NCI-H1930 (cell line): Measurements from ENCODE around the gene CRIP3.

Source experiments
- DNase-seq, 2 experiments: peaks; one replicate each; lab custom pipeline; 2025; lab: John Stamatoyannopoulos, UW

Gene CRIP3

DNA sequence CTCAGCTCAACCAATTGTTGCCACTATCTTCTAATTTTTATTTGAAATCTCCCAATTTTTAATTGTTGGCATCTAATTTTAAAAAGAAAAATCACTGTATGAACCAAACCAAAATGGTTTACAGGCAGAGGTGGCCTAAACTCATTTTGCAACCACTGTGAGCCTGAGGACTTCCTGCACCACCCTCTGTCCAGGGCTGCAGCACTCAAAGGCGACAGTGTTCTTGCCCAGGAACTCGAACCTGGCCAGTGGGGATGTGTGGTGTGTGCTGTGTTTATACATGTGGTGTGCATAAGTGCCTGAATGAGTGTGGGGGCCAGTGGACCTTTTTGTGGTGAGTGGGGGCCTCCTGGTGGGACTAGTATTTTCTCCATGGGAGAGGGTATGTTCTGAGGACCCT, 34.9 kb downstream of the CRIP3 start:
- no peak for DNase-seq

DNA sequence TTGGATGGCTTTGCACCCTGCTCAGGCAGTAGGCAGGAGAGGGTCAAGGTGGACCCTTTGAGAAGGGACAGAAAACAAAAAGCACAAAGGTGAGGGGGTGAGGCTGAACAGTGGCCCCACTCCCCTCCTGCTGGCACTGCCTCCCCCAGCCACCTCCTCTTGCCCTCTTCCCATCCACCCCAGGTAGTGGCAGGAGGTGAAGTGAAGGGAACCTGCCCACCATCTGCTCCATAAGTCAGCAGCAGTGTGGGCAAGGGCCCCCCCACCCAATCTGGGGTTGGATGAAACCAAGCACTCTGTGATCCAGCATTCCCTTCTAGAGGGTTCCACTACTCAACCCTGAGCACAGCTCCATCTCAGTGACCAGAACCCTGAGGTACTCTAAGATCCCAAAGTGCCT, 36.7 kb downstream of the CRIP3 start:
- DNase-seq = no peak

DNA sequence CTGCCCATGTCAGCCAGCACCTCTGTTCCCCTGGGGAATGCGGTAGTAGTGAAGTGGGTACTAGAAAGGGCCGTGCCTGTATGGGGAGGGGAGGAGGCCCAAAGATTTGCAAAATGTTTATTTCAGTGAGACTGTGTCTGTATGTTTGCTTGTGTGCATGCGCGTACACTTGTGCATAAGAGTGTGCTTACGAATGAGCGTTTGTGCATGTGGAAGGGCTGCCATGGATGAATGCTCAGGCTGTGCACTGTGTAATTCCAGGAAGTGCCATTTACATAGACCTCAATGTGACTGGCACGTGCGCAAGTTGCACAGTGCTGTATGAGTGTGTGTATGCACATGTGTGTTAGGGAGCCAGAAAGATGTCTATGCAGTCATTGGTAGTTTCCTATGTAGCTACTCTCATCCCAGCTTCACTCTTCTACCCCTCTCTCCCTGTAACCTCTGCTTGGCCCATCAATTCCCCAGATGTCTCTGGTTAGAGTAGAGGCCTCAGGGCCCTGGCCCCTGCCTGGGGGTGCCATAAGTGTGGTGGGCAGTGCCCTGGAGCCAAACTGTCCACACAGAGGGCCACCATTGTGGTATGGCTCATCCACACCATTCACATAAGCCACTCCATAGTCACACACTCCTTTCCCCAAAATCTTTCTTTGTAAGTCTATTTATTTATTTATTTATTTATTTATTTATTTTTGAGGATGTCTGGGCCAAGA, 37.4 kb downstream of the CRIP3 start:
- no peak for DNase-seq

DNA sequence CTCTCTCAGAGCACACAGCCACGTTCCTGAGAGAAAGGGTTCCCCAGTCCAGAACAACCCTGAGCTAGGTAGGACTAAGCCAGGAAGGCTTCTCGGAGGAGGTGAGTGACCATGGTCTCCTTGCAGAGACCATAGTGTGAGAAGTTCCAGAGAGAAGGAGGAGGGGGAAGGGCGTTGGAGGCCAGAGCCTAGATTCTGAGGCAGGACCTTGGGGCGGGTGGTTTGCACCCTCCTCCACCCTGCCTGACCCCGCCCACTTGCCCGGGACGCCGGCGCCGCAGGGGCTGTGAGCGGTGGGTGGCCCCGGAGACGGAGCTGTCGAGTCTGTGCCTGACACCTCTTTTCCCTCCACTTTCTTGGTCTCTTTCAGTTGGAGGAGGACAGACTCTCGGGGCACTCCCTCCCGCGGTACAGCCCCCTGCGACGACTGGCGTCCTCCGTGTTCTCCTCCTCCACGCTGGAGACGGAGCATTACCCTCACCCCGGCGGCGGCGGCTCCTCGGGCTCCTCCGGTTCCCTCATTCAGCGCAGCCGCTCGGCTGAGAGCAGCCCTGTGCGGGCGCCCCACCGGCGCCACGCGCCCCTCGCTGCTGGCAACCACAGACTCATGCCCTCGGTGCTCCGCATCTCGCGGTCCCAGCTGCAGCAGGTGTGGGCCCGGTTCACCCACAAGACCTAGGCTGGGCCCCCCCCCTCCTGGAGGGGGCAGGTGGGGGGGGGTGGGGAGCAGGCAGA, 39.2 kb downstream of the CRIP3 start:
- no peak for DNase-seq

DNA sequence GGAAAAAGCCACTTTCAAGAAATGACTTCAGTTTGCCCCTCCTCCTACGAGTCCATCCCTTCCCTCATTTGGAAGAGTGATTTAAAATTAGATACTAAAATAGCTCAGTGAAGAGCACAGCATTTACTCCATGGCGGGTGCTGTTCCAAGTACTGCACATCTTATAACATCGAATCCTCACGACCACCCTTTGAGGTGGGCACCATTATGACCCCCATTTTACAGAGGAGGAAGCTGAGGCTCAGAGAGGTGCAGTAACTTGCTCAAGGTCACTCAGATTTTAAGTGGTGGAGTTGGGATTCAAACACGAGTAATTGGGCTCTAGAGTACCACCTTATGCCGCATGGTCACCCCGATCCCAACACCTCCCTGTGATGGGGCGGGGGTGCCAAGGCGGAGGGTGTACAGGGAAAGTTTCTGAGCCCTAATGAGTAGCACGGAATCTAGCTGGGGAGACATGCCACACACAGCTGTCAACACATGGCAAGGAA, 39.8 kb downstream of the CRIP3 start:
- DNase-seq = no peak

DNA sequence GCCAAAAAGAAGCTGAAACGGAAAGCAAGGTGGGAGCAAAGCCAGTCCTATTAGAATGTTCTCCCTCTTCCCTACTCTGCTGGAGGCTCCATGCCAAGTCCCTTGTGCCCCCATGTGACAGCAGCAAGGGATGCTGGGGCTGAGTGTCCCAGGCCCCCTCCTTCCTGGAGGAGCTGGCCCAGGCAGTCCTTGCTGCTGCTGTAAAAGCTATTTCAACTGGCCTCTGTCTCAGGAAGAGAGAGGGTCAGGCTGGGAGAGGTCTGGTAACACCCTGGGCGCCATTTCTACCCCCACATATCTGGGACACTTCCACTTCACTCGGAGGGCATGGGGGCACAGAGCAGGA, 40.3 kb downstream of the CRIP3 start:
- DNase-seq = no peak

DNA sequence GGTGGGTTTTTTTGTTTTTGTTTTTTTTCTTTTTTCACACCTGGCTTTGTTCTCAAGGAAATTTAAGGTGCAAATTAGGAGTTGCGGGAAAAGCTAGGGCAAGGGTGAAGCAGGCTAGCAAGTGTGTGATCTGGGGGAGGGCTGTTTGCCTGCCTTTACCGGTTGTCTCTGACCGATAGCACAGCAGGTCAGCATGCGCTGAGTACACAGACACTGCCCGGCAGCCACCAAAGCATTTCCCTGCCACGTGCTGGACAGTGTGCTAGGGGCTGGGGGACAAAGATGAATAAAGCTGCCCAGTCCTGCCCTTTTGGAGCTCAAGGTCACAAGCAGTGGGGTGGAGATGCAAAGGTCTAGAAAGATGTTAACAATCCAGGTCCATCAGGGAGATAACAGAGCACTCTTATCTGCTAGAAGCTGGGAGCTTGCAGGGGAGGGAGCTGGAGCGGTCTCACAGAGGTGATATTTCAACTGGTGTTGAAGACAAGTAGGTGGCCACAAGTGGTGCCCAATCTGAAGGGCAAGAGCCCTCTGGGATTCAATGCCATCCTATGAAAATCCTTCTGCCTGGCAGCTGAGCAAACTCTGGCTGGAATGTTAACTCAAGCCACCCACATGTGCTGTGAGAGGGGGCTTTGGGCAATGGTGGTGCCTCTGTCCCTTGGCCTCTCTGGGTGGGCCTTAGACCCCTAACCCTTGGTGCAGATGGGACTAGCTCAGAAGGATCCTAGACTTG, 40.8 kb downstream of the CRIP3 start:
- DNase-seq = no peak

DNA sequence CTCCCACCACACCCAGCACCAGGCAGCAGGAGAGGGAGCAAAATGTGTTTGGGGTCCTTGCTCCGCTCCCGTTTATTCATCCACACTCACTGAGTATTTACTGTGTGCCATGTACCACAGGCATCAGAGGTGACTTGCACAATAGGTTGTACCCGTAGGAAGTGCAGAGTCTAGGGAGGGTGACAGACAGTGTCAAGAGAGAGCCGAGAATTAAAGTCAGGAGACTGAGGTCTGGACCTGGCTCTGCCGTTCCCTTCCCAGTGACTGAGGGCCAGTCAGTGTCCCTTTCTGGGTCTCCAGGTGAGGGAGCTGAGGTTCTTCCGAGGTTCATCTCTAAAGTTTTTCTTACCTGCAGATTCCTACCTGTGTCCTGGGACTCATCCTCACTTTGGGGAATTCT, 43.1 kb downstream of the CRIP3 start:
- DNase-seq = no peak

DNA sequence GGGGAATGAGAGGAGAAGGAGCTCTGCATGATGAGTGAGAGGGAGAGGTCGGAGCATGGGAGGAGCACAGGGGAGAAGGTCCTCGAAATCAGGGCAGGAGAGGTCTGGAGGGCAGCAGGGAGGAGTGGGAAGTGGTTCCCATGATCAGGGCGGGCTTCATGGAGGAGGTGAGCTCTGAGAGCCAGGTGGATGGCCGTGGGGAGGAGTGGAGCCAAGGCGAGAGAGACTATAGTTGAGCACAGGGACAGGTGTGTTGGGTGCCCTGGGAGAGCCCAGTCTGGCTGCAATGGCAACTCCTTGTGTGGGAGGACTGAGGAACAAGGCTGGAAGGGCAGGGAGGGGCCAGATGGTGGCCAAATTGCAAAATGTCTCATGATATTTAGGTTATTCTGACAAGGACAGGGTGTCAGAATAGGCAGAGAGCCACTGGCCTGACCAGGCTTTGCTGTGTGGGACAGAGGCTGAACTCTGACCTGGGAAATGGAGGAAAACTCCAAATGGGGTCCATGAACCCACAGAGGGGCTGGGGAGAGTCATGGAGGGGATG, 44.0 kb downstream of the CRIP3 start:
- DNase-seq = no peak

DNA sequence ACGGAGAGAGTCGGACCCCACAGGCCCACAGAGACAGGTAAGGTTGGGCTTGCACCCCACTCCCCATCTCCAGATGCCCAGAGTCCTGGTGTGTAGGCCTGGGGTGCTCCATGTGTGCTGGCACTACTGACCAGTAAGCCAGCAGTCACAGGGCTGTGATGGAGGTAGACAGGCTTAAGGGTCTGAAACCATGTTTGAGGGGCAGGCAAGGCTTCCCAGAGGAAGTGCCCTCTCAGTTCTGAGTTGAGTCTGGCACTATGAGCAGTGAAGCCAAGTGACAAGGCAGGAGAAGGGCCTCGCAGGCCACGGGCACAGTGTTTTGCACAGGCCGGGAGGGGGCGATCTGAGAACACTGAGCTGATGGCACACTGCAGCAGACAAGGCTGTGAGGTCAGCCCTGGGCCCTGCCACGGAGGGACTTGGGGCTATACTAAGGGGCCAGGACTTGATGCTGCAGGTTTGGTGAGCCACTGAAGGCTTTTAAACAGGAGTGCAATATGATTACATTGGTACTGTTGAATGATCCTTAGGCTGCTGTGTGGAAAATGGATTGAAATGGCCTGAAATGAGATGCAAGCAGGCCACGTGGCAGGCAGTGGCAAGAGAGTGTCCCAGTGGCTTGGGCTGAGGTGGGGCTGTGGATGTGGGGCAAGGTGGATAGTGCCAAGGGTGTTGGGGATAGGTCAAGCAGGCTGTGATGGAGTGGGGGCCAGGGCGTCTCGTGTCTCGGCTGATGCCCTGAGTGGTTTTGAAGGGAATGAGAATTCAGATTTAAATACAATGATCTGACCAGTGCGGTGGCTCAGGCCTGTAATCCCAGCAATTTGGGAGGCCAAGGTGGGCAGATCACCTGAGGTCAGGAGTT, 45.1 kb downstream of the CRIP3 start:
- no peak for DNase-seq

DNA sequence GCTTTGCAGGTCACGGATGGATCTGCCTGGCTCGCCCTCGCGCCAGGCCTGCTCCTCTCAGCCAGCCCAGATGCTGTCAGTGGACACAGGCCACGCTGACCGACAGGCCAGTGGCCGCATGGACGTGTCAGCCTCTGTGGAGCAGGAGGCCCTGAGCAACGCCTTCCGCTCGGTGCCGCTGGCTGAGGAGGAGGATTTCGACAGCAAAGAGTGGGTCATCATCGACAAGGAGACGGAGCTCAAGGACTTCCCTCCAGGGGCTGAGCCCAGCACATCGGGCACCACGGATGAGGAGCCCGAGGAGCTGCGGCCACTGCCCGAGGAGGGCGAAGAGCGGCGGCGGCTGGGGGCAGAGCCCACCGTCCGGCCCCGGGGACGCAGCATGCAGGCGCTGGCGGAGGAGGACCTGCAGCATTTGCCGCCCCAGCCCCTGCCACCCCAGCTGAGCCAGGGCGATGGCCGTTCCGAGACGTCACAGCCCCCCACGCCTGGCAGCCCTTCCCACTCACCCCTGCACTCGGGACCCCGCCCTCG, 45.8 kb downstream of the CRIP3 start:
- no peak for DNase-seq

DNA sequence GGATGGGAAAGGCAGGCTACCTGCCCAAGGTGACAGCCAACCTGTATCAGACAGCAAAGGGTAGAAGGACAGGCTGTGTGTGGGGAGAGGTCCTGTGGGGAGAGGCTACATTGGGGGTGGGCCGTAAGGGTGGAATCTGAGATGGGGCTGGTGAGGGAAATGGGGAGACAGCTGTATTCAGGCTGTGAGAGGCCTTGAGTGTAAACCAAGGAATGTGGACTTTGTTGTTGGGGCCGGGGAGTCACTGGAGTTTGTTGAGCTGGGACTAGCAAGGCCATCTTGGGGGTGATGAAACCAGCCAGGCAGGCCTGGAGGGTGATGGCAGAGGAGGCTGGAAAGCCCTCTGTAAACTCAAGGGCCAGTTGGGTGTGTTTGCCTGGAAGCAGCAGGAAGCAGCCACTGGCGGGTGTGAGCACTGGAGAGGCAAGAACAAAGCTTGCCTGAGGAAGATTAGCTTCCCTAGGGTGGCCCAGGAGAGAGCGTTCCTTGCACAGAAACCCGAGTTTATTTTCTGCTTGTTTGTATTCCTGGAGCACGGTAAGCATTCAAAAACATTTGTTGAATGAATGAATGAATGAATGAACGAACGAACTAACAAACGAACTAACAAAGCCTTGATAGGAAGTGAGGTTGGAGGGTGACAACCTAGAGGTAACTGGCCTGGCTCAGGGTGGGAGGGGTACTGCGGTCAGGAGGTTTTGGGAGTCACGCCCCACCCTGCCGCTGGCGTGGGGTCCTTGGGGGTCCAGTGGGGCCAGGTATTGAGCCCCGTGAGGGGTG, 46.4 kb downstream of the CRIP3 start:
- no peak for DNase-seq

DNA sequence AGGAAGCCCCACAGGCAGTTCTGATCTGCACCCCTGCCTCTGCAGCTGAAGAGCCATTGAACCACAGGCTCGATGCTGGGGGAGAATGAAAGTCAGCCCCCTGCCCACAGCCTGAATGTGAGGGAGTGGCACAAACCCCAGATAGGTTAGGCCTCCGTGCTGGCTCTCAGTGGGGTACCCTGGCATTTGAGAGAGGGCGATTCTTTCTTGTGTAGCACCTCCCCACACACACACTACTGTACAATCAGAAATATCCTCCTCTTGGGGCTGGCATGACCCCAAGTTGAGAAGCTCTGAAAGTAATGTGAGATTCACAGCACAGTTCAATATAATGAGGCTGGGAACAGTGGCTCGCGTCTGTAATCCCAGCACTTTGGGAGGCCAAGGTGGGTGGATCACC, 47.4 kb downstream of the CRIP3 start:
- no peak for DNase-seq

DNA sequence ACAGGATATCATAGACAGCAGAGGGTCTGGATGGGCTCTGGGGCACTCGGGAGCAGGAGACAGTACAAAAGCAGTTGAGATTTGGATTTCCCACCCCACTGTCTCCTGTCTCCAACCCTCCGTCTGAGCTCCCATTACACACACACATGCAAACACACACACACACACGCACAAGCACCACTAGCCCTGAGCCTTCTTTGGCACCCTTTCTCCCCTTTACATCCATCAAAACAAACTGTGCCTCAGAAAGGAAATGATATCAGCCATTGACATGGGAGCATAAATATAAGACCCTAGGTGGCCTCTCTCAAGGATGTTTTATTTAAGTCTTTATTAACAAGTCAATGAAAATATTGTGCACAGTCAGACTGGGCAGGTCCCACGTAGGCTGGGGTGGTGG, 47.8 kb downstream of the CRIP3 start:
- no peak for DNase-seq

DNA sequence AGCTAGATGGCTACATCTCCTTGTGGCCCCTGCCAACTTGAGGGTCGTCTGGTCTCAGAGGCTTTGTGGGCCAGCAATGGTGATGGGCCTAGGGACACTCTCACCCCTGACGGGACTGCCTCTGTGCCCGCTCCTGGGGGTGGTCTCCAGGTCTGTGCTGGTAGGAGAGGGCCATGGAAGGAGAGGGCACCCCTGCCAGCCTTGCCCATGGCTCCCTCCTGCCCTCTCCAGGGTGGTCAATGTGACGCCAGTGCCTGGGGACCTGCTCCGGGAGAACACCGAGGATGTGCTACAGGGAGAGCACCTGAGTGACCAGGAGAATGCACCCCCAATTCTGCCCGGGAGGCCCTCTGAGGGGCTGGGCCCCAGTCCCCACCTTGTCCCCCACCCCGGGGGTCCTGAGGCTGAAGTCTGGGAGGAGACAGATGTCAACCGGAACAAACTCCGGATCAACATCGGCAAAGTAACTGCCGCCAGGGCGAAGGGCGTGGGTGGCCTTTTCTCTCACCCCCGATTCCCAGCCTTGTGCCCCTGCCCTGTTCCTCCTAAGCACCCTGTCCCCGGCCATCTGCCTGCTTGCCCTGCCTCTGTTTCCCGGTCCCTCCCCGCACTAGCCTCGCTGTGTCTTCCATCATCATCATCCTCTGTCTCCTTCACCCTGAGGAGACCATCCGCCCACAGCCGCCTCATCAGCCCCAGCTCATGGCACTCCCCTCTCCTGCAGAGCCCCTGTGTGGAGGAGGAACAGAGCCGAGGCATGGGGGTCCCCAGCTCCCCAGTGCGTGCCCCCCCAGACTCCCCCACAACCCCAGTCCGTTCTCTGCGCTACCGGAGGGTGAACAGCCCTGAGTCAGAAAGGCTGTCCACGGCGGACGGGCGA, 49.6 kb downstream of the CRIP3 start:
- no peak for DNase-seq

DNA sequence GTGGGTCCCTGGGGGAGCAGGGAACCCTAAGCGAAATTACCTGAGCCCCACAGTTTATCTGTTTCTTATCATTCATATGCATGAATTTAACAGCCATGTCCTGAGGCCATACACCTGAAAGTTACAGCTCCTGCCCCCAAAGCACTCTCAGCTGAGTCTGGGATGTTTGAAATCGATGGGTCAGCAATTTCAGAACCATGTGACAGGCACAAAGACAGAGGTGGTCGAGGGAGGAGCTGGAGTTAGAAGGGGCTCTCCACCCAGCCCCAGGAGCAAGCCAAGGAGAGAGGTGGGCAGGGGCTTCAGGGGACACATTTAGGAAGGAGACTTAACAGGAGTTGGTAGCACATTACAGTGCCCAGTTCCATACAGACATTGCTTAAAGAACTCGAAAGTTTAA, 50.4 kb downstream of the CRIP3 start:
- no peak for DNase-seq

DNA sequence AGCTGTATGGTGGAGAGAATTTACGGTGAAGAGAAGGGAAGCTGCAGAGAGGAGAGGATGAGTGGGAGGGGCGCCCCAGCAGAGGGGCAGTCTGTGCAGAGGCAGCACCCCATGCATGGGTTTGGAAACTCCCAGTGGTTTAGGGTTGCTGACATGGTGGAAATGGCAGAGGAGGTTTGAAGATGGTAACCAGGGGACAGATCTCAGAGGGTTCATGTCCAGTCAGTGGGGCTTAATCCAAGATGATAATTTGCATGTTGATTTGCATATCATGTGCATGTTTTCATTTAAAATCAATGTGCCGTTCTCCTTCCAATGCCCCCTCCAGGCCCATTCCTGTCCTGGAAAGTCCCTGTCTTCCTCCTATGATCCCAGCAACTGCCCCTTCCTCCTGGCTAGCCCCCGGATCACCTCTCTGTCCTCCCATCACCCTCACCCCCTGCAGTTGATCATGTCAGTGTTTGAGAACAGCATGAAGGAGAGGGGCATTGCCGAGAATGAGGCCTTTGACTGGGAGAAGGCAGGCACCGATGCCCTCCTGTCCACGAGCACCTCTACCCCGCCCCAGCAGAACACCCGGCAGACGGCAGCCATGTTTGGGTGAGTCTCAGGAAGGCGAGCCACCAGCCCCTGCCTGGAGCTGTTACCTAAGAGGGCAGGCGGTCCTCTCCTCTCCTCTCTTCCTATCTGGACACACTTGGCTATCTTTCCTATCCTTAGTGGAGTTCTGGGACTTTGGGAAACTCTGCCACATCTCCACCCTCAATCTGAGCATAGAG, 51.1 kb downstream of the CRIP3 start:
- DNase-seq = no peak

DNA sequence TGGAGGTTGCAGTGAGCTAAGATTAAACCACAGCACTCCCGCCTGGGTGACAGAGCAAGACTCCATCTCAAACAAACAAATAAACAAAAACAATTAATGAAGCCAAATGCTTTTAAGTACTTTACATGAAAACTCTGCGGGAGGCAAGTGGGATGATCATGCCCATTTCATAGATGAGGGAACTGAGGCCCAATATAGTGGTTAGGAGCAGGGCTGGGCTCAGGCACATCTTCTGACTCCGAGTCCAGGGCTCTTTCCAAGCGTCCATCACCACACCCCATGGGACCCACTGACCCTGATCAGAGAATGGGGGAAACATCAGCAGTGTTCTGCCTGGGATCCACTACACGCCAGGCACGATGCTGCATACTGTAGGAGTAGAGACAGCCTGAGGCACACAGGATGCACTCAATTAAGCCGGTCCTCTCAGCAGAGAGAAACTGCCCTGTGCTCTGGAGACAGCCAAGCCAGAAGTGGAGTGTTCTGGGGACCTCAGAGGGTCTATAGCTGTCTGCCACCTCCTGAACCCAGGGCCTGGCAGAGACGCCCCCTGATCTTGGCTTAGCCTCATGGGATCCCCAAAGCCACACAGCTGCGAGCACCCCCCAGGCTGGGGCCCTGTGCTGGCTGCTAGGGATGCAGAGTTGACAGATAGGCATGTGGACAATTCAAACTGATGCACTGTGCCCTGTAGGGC, 51.8 kb downstream of the CRIP3 start:
- DNase-seq = no peak
